Liver (tissue), 9 donors: ENCODE results near the gene SH3PXD2A. TPM values are rescaled to one million over a fixed set of nuclear protein-coding genes. Genes with fewer than 3 reads are reported as not detected.

Experiments used
- DNase-seq: peaks from one replicate; pipeline ENCODE4 v3.0.0-alpha.2; 2017; ENCODE audit warnings: low spot score
- H3K27ac ChIP-seq, 2 donors: one replicate each; pipeline ENCODE4 v1.7.0; 2013; ENCODE audit warnings: inconsistent platforms in 2 of 2, low read length in 2 of 2, control low read depth in 1 of 2, low read depth in 1 of 2, mild to moderate bottlenecking in 1 of 2
- H3K27me3 ChIP-seq, 4 donors: one replicate each; pipeline versions ENCODE4 v1.6.1 to v1.7.0; 2013; ENCODE audit warnings: low read length in 3 of 4, inconsistent platforms in 1 of 4, mild to moderate bottlenecking in 1 of 4, moderate library complexity in 1 of 4; ENCODE audit not compliant: control insufficient read depth in 4 of 4, insufficient read depth in 4 of 4
- H3K36me3 ChIP-seq, 4 donors: one replicate each; pipeline versions ENCODE4 v1.6.1 to v1.7.0; 2013; ENCODE audit warnings: low read length in 3 of 4, mild to moderate bottlenecking in 3 of 4, low read depth in 1 of 4, moderate library complexity in 1 of 4; ENCODE audit not compliant: control insufficient read depth in 4 of 4, insufficient read depth in 3 of 4
- H3K4me1 ChIP-seq, 4 donors: one replicate each; pipeline versions ENCODE4 v1.6.1 to v1.7.0; 2013; ENCODE audit warnings: low read length in 3 of 4, mild to moderate bottlenecking in 3 of 4, moderate library complexity in 1 of 4; ENCODE audit not compliant: control insufficient read depth in 4 of 4, insufficient read depth in 4 of 4
- H3K4me3 ChIP-seq, 3 donors: one replicate each; pipeline versions ENCODE4 v1.6.1 to v1.7.0; 2013; ENCODE audit warnings: low read length in 3 of 3, control low read depth in 1 of 3, low read depth in 1 of 3, mild to moderate bottlenecking in 1 of 3
- H3K9ac ChIP-seq, 2 donors: one replicate each; pipeline ENCODE4 v1.7.0; 2013; ENCODE audit warnings: low read length in 2 of 2, mild to moderate bottlenecking in 2 of 2, moderate library complexity in 2 of 2, control low read depth in 1 of 2, low read depth in 1 of 2
- H3K9me3 ChIP-seq, 4 donors: one replicate each; pipeline versions ENCODE4 v1.6.1 to v1.7.0; 2013; ENCODE audit warnings: low read length in 3 of 4; ENCODE audit not compliant: control insufficient read depth in 4 of 4
- EGR1 ChIP-seq, 2 donors: IDR thresholded peaks; 2 replicates each; pipeline ENCODE4 v1.6.1; 2016 to 2018; ENCODE audit warnings: antibody characterized with exemption in 2 of 2, low read depth in 2 of 2
- FOXA1 ChIP-seq: IDR thresholded peaks from 2 replicates; pipeline ENCODE4 v1.6.1; 2016; ENCODE audit warnings: antibody characterized with exemption
- GABPA ChIP-seq, 2 donors: IDR thresholded peaks in 1 of 2; conservative IDR thresholded peaks in 1 of 2; 2 replicates each; pipeline ENCODE4 v1.6.1; 2016; ENCODE audit warnings: antibody characterized with exemption in 2 of 2, mild to moderate bottlenecking in 1 of 2, moderate library complexity in 1 of 2
- HNF4A ChIP-seq, 2 donors: conservative IDR thresholded peaks; 2 replicates each; pipeline ENCODE4 v1.6.1; 2016; ENCODE audit warnings: antibody characterized with exemption in 2 of 2, mild to moderate bottlenecking in 2 of 2
- HNF4G ChIP-seq: IDR thresholded peaks from 2 replicates; pipeline ENCODE4 v1.6.1; 2016; ENCODE audit warnings: antibody characterized with exemption
- JUND ChIP-seq, 2 donors: IDR thresholded peaks; 2 replicates each; pipeline ENCODE4 v1.6.1; 2016; ENCODE audit warnings: antibody characterized with exemption in 2 of 2
- MAX ChIP-seq: IDR thresholded peaks from 2 replicates; pipeline ENCODE4 v1.6.1; 2016; ENCODE audit warnings: antibody characterized with exemption
- RAD21 ChIP-seq, 2 donors: IDR thresholded peaks; 2 replicates each; pipeline ENCODE4 v1.6.1; 2016; ENCODE audit warnings: antibody characterized with exemption in 2 of 2, mild to moderate bottlenecking in 2 of 2
- REST ChIP-seq: IDR thresholded peaks from 2 replicates; pipeline ENCODE4 v1.6.1; 2016; ENCODE audit warnings: antibody characterized with exemption, mild to moderate bottlenecking
- RXRA ChIP-seq, 2 donors: IDR thresholded peaks; 2 replicates each; pipeline ENCODE4 v1.6.1; 2017 to 2018; ENCODE audit warnings: antibody characterized with exemption in 2 of 2, mild to moderate bottlenecking in 1 of 2
- TAF1 ChIP-seq: conservative IDR thresholded peaks from 2 replicates; pipeline ENCODE4 v1.6.1; 2016; ENCODE audit warnings: antibody characterized with exemption, mild to moderate bottlenecking
- ZBTB33 ChIP-seq: IDR thresholded peaks from 2 replicates; pipeline ENCODE4 v1.6.1; 2016; ENCODE audit warnings: antibody characterized with exemption
- WGBS: extraction: QIAGEN DNeasy Blood & Tissue Kit; methylation state at CpG from one replicate; pipeline ENCODE4 v1.1.7; 2013; 5-methylcytosine and 5-hydroxymethylcytosine counted together
- polyA plus RNA-seq, 2 donors: library from polyadenylated mRNA; stranded (reverse) in 1 of 2; unstranded in 1 of 2; fragments of 200-250 nt in 1 of 2; fragments of >200 nt in 1 of 2; fragmentation: Nextera tagmentation in 1 of 2; extraction: Ambion mirVana in 1 of 2; gene quantifications; one replicate each; pipeline versions ENCODE4 v1.2.1 to v1.2.3, GENCODE V29; 2013 to 2015
- total RNA-seq, 2 donors: library from RNA; depleted of rRNA; stranded (reverse); fragments of >200 nt; gene quantifications; one replicate each; pipeline ENCODE4 v1.2.3, GENCODE V29; 2014
- TF ChIP-seq, protein P1 (sequence below): fragments of 150-350 bp; IDR thresholded peaks from 2 replicates; pipeline ENCODE4 v1.5.1; 2017; ENCODE audit warnings: improper control_type of control experiment, low read depth, low read length; ENCODE audit not compliant: missing input control
- donor health status: healthy.
- donor health status: healthy.
- donor health status: healthy.
- donor health status: healthy.
- donor health status: healthy.

SH3PXD2A gene
- total and polyA plus RNA-seq, 4 donors: 0.82 to 5.5 (median 3.9) TPM

DNA sequence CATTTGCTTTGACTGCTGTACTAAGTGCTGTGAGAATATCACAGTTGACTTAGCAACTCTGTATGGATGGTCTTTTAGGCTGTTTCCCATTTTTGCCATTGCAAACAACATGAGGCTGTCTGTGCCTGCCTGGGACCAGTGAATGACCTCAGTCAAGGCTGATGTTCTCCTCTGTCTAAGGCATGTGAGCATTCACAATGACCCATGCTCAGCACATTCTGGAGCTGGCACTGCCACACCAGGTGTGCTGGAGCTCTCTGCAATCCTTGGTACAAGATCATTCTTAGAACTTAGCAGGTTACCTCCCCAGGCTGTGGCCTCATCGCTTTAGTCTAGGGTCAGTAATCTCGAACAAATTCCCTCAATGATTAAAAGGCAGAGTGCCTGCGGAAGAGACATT is 61.9 kb downstream of the SH3PXD2A start:
- H3K9ac ChIP-seq: no peak overlapping the region
- H3K4me3 ChIP-seq: no peak overlapping the region
- peak overlapping the region in 1 of 2 donors; percentile 36 for H3K27ac ChIP-seq
- no peaks in the 10 kb centered on the region for H3K36me3 ChIP-seq
- H3K9me3 ChIP-seq: no peaks in the 10 kb centered on the region
- no peak for DNase-seq
- peaks cover 7 to 37% (median 30%) of the 10 kb centered on the region in 4 donors for H3K4me1 ChIP-seq
- TF ChIP-seq HNF4A (conservative IDR thresholded peaks at IDR 0.05): peak in 1 of 2 donors; percentile 17
- no peak for TF ChIP-seq RAD21 (IDR thresholded peaks at IDR 0.05)
- no peak for TF ChIP-seq JUND (IDR thresholded peaks at IDR 0.05)
- TF ChIP-seq MAX: no peak
- TF ChIP-seq TAF1: no peak
- no peaks in the 10 kb centered on the region for H3K27me3 ChIP-seq
- 40% methylated on average over 3 of the region's 3 CpGs for WGBS

- no peak for DNase-seq
Measured at GRCh38 chr10:103792547-103792946, 62.8 kb downstream of the SH3PXD2A start.

GRCh38 chr10:103791858-103792257 is 63.5 kb downstream of the SH3PXD2A start:
- Histone ChIP-seq H3K4me3 (no peak overlapping the region), H3K27ac (no peak overlapping the region), H3K4me1 (peaks cover 7 to 37% (median 30%) of the 10 kb centered on the region in 4 donors), H3K27me3 (no peaks in the 10 kb centered on the region), H3K9ac (no peak overlapping the region), H3K36me3 (no peaks in the 10 kb centered on the region), H3K9me3 (no peaks in the 10 kb centered on the region)
- DNase-seq: no peak
- TF ChIP-seq FOXA1: no peak
- TF ChIP-seq HNF4G: no peak
- no peak for TF ChIP-seq REST
- TF ChIP-seq JUND (IDR thresholded peaks at IDR 0.05): no peak
- no peak for TF ChIP-seq ZBTB33
- TF ChIP-seq RXRA (IDR thresholded peaks at IDR 0.05): no peak
- TF ChIP-seq, protein P1, sequence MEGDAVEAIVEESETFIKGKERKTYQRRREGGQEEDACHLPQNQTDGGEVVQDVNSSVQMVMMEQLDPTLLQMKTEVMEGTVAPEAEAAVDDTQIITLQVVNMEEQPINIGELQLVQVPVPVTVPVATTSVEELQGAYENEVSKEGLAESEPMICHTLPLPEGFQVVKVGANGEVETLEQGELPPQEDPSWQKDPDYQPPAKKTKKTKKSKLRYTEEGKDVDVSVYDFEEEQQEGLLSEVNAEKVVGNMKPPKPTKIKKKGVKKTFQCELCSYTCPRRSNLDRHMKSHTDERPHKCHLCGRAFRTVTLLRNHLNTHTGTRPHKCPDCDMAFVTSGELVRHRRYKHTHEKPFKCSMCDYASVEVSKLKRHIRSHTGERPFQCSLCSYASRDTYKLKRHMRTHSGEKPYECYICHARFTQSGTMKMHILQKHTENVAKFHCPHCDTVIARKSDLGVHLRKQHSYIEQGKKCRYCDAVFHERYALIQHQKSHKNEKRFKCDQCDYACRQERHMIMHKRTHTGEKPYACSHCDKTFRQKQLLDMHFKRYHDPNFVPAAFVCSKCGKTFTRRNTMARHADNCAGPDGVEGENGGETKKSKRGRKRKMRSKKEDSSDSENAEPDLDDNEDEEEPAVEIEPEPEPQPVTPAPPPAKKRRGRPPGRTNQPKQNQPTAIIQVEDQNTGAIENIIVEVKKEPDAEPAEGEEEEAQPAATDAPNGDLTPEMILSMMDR: no peak
- no peak for TF ChIP-seq RAD21 (IDR thresholded peaks at IDR 0.05)
- TF ChIP-seq GABPA (IDR thresholded peaks at IDR 0.05 in 1 of 2, conservative IDR thresholded peaks at IDR 0.05 in 1 of 2): no peak
- no peak for TF ChIP-seq EGR1 (IDR thresholded peaks at IDR 0.05; ENCODE audit: low read depth in 2 of 2)
- 36% methylated on average over 3 of the region's 3 CpGs for WGBS

More at GRCh38 chr10:103792547-103792946, 62.8 kb downstream of the SH3PXD2A start:
- Histone ChIP-seq H3K9ac (no peak overlapping the region), H3K9me3 (no peaks in the 10 kb centered on the region), H3K36me3 (no peaks in the 10 kb centered on the region), H3K4me1 (peaks cover 7 to 37% (median 30%) of the 10 kb centered on the region in 4 donors), H3K4me3 (no peak overlapping the region), H3K27ac (no peak overlapping the region), H3K27me3 (no peaks in the 10 kb centered on the region)
- TF ChIP-seq GABPA (IDR thresholded peaks at IDR 0.05 in 1 of 2, conservative IDR thresholded peaks at IDR 0.05 in 1 of 2): no peak
- TF ChIP-seq, protein P1: no peak
- whole genome bisulfite sequencing: 89% methylated on average over 2 of the region's 2 CpGs
